Muscle of leg (tissue), 11 donors: ENCODE measurements around the gene NFKBIA. TPM values are rescaled to one million over a fixed set of nuclear protein-coding genes. Genes with fewer than 3 reads are reported as not detected.
"Not testable (repeated sequence)": the region's sequence is repeated elsewhere in the genome, so short reads cannot be mapped to it uniquely, and the experiment has no call there.

ENCODE experiments used
- DNase-seq: peaks from one replicate; pipeline ENCODE4 v3.0.0; 2013
- H3K27ac ChIP-seq: one replicate; pipeline ENCODE4 v1.5.1; 2013; ENCODE audit warnings: mild to moderate bottlenecking, low read length, control low read depth
- H3K27me3 ChIP-seq: one replicate; pipeline ENCODE4 v1.6.1; 2013; ENCODE audit warnings: low read length; ENCODE audit not compliant: control insufficient read depth, insufficient read depth
- H3K36me3 ChIP-seq: one replicate; pipeline ENCODE4 v1.6.1; 2013; ENCODE audit warnings: low read length; ENCODE audit not compliant: control insufficient read depth, insufficient read depth
- H3K4me1 ChIP-seq: one replicate; pipeline ENCODE4 v1.6.1; 2013; ENCODE audit warnings: low read length; ENCODE audit not compliant: control insufficient read depth, insufficient read depth
- H3K4me3 ChIP-seq: one replicate; pipeline ENCODE4 v1.5.1; 2013; ENCODE audit warnings: low read length, control low read depth
- H3K9me3 ChIP-seq: replicated peaks from 2 replicates; pipeline ENCODE4 v1.6.1; 2013; ENCODE audit warnings: low read depth, low read length; ENCODE audit not compliant: control insufficient read depth
- WGBS: methylation state at CpG from one replicate; pipeline ENCODE4 v1.1.5; 2013; ENCODE audit warnings: missing lambda C conversion rate; ENCODE audit not compliant: insufficient coverage; 5-methylcytosine and 5-hydroxymethylcytosine counted together
- polyA plus RNA-seq, 8 donors: library from polyadenylated mRNA; unstranded; fragments of 120-200 nt; gene quantifications; one replicate each; pipeline versions ENCODE4 v1.2.1 to v1.2.3, GENCODE V29; 2013; ENCODE audit warnings: inconsistent platforms in 1 of 8, low replicate concordance in 1 of 8; ENCODE audit not compliant: insufficient read length in 8 of 8, insufficient read depth in 1 of 8
- total RNA-seq: library from RNA; stranded (reverse); fragments of 120-200 nt; gene quantifications from one replicate; pipeline ENCODE4 v1.2.4, GENCODE V29; 2013

NFKBIA gene
- total and polyA plus RNA-seq, 9 donors = 36.8 to 63.2 (median 50.6) TPM

DNA sequence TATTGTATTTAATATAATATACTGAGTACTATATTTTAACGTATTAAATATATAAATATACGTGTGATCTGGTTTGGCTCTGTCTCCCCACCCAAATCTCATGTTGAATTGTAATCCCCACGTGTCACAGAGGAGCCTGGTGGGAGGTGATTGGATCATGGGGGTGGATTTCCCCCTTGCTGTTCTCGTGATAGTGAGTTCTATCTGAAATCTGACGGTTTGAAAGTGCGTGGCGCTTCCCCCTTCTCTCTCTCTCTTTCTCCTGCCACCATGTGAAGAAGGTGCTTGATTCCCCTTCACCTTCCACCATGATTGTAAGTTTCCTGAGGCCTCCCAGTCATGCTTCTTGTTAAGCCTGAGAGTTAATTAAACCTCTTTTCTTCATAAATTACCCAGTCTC, 44.9 kb downstream of the NFKBIA start:
- not testable (repeated sequence) for DNase-seq, H3K9me3 ChIP-seq, H3K4me3 ChIP-seq, H3K27me3 ChIP-seq, H3K36me3 ChIP-seq, H3K27ac ChIP-seq
- 89% methylated on average over 3 of the region's 7 CpGs for WGBS
- peaks cover 10% of the 10 kb centered on the region for H3K4me1 ChIP-seq

DNA sequence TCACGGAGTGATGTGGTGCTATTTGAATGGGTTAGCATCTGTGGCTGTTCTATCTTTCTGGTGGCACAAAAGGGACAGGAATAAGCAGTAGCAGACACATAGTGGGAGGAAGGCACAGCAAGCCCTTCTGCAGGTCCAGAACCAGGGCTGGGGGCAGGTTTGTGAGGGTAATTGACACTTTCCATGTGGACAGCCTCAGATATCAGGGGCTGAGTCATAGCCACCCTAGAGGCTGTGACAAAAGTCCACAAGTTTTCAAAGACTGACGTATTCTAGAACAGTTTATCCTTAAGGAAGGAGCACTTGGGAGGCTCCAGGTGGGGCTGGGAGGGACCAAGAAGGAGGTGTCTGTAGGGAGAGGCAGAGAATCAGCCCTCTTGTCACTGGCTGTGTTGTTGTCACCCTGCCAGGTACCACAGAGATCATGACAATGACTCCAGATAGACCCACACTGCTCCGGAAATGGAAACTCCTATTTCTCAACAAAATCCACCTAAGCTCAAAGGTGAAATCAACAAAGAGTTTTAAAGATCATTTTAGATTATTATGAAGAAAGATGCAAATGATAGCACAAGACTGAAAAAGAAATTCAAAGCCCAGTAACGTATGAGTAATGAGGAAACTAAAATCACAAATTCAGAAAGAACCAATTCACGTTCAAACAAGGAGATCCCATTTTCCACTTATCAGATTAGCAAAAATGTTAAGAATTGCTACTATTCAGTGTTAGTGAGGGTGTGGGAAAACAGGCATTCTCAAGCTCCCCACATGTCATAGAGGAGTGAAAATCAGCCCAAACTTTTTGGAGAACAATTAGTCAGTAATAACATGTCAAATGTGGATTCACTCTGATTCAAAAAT, 48.3 kb downstream of the NFKBIA start:
- Histone ChIP-seq H3K27me3 (no peaks in the 10 kb centered on the region), H3K4me3 (no peak overlapping the region), H3K36me3 (no peaks in the 10 kb centered on the region), H3K27ac (no peak overlapping the region), H3K9me3 (no peaks in the 10 kb centered on the region), H3K4me1 (peaks cover 15% of the 10 kb centered on the region)
- no peak for DNase-seq
- no CpG with 5 or more reads among the region's 5 CpGs for WGBS

DNA sequence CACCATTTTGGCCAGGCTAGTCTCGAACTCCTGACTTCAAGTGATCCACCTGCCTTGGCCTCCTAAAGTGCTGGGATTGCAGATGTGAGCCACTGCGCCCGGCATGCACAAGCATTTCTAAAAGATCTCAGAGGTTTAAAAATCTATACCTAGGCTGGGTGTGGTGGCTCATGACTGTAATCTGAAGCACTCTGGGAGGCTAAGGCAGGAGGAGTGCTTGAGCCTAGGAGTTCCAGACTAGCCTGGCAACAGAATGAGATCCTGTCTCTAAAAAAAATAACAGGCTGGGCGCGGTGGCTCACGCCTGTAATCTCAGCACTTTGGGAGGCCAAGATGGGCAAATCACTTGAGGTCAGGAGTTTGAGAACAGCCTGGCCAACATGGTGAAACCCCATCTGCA, 49.3 kb downstream of the NFKBIA start:
- not testable (repeated sequence) for H3K9me3 ChIP-seq, H3K27me3 ChIP-seq, DNase-seq, H3K4me3 ChIP-seq, H3K27ac ChIP-seq, H3K36me3 ChIP-seq
- WGBS = 100% methylated on average over 3 of the region's 6 CpGs
- H3K4me1 ChIP-seq = peaks cover 15% of the 10 kb centered on the region

DNA sequence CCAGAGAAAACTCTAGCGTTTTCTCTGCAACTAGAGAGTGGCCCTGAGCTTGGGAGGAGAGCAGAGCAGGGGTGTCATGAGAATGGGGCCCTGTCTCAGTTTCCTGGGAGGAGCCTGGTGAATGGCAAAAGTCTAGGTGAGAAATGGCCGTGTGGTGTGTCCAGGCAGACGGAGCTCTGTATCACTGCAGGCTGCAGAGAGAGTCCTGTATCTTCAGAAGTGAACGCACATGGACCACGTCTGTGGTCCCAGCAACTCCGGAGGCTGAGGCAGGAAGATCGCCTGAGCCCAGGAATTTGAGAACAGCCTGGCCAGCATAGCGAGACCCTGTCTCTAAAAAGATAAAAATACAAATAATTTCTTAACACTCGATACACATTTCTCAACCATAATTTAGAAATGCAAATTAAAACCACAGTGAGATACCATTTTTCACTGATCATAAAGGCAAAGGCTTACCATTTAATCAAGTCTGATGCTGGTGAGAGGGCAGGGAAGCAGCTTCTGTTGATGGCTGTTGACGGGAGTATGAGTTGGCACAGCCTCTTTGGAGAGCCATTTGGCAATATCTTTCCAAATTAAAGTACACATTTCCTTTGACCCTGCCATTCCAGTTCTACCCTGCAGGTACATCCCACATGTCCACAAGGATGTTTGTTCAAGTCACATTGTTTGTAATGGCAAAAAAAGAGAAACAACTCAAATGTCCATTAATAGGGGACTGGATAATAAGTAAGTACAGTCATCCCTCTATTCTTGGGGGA, 51.0 kb downstream of the NFKBIA start:
- no peak overlapping the region for H3K27ac ChIP-seq
- H3K9me3 ChIP-seq = no peaks in the 10 kb centered on the region
- no peaks in the 10 kb centered on the region for H3K27me3 ChIP-seq
- WGBS = 66% methylated on average over 7 of the region's 10 CpGs
- DNase-seq = no peak
- no peak overlapping the region for H3K4me3 ChIP-seq
- no peaks in the 10 kb centered on the region for H3K36me3 ChIP-seq
- peaks cover 15% of the 10 kb centered on the region for H3K4me1 ChIP-seq

DNA sequence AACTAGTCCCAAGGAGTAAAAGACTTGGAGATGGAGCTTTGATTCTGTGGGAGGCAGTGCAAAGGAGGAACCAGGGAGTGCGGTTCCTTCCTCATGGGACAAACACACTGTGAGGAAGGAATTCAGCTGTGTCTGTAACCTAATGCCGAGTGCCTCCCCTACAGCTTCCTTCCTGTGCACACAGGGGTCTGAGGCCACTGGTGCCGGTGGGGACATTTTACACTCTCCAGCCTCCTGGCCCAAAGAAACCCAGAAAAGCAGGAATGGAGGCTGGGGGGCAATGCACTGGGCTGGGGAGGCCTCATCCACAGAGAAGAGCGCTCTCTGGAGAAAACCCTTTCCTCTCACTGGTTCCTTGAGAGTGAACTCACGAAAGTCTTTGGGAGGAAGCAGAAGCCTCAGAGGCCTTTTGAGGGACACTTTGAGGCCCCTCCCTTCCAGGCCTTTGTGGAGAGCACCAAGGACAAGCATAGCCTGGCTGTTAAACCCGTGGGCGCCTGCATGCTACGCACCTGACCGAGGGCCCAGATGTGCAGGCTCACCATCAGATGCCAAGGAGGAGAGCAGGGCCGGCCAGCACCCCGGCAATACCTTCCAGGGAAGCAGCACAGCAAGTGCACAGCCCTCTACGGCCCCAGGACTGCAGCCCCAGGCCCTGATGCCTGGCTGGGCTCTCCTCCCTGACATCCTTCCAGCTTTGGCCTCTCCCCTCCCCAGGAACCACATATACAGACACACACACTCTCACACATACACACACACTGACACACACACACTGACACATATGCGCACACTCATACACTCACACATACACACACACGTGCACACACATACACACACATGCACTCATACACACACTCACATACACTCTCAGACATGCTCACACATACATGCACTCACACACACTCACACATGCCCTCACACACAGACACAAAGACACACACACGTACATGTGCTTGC, 52.0 kb downstream of the NFKBIA start:
- no peaks in the 10 kb centered on the region for H3K9me3 ChIP-seq
- H3K27ac ChIP-seq = peak overlapping the region; percentile 9
- H3K27me3 ChIP-seq = no peaks in the 10 kb centered on the region
- H3K4me3 ChIP-seq = no peak overlapping the region
- 45% methylated on average over 10 of the region's 15 CpGs for WGBS
- no peaks in the 10 kb centered on the region for H3K36me3 ChIP-seq
- peaks cover 15% of the 10 kb centered on the region for H3K4me1 ChIP-seq
- DNase-seq = peak; percentile 50

DNA sequence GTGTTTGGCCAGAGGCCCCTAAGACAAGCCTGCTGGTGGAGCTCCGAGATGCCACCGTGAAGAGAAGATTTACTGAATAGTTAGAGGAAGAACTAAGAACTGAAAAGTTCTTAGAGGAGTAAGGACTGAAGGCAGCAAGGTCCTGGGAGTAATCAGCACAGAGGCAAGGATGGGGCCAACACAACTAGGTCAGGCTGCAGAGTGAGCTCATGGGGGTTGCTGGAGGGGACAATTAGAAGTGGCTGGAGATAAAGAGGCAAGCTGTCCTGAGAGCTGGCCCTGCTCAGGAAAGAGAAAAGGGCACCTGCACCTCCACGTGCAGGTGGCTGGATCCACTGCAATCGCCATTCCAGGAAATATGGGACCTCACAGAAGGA, 52.7 kb downstream of the NFKBIA start:
- Histone ChIP-seq H3K27ac (no peak overlapping the region), H3K9me3 (no peaks in the 10 kb centered on the region), H3K4me3 (no peak overlapping the region), H3K4me1 (peaks cover 15% of the 10 kb centered on the region), H3K36me3 (no peaks in the 10 kb centered on the region), H3K27me3 (no peaks in the 10 kb centered on the region)
- WGBS = 48% methylated on average over 4 of the region's 4 CpGs
- DNase-seq = no peak

Other genes with a start within 250 kb of the NFKBIA start
- 218 TPM for gene PSMA6, start 112.4 kb downstream of the NFKBIA start, total RNA-seq
- gene PSMA6, start 112.4 kb downstream of the NFKBIA start, polyA plus RNA-seq = 100 to 1,000 TPM; 161 to 214 (median 180) TPM
- not detected for gene INSM2, start 129.4 kb upstream of the NFKBIA start, total RNA-seq
- not detected for gene INSM2, start 129.4 kb upstream of the NFKBIA start, polyA plus RNA-seq